ENCODE measurements around the gene PLA2G4E. TPM values are rescaled to one million over a fixed set of nuclear protein-coding genes. Genes with fewer than 3 reads are reported as not detected.

Gene PLA2G4E
- total RNA-seq (not detected in 2 replicates), polyA plus RNA-seq (not detected in 2 replicates), polyA minus RNA-seq (ENCODE audit: low replicate concordance) (not detected in 2 replicates)
- polyA plus RNA-seq (2012) = not detected in 2 replicates

GRCh38 chr15:42020713-42021273 lies at the start of gene PLA2G4E:
Gene PLA2G4E, minus strand, starts transcription at chr15:42021042. Its CDS starts 12 bp downstream, at chr15:42021030.
- Histone ChIP-seq H3K79me2 (ENCODE audit: control insufficient read depth, insufficient read depth, low read length) (no peaks in the 10 kb centered on the region), H3K36me3 (ENCODE audit: control insufficient read depth, insufficient read depth, low read length) (no peaks in the 10 kb centered on the region)
- DNase-seq (ENCODE audit: low read depth in 2 of 2) = no peak

GRCh38 chr15:42070279-42070975 lies 49.6 kb upstream of the PLA2G4E start:
- H3K9me3 ChIP-seq (ENCODE audit: control insufficient read depth, insufficient read depth, low read depth, low read length) = no peaks in the 10 kb centered on the region
- no peak for DNase-seq (ENCODE audit: low read depth in 2 of 2)
- no peaks in the 10 kb centered on the region for H3K4me1 ChIP-seq (ENCODE audit: control insufficient read depth, extremely low read depth, insufficient read depth, low read length)
- no peak overlapping the region for H3K27ac ChIP-seq (ENCODE audit: insufficient read depth, low read length)
- H3K36me3 ChIP-seq (ENCODE audit: control insufficient read depth, insufficient read depth, low read length) = no peaks in the 10 kb centered on the region
- H3K4me3 ChIP-seq (replicated peaks in 1 of 4; ENCODE audit: control extremely low read depth in 1 of 4, insufficient read depth in 1 of 4, low read depth in 3 of 4, low read length in 4 of 4) = no peak overlapping the region
- no peak overlapping the region for H3K4me2 ChIP-seq (ENCODE audit: extremely low read depth, insufficient read depth, low read length)
- TF ChIP-seq EZH2 (IDR thresholded peaks at IDR 0.05; ENCODE audit: low read length, missing control alignments) = no peak
- TF ChIP-seq CTCF (conservative IDR thresholded peaks at IDR 0.05 in 1 of 2, IDR thresholded peaks at IDR 0.05 in 1 of 2; ENCODE audit: low read depth in 1 of 2, low read length in 2 of 2) = no peak
- H4K20me1 ChIP-seq (ENCODE audit: control insufficient read depth, extremely low read depth, insufficient read depth, low read length) = no peaks in the 10 kb centered on the region
- no peak overlapping the region for H2AFZ ChIP-seq (ENCODE audit: low read length)
- no peaks in the 10 kb centered on the region for H3K79me2 ChIP-seq (ENCODE audit: control insufficient read depth, insufficient read depth, low read length)
- no peak overlapping the region for H3K9ac ChIP-seq (ENCODE audit: insufficient read depth, low read length)
- peaks cover 6% of the 10 kb centered on the region for H3K27me3 ChIP-seq (ENCODE audit: control insufficient read depth, insufficient read depth, low read length)

More at GRCh38 chr15:42020713-42021273, at the start of gene PLA2G4E:
- TF ChIP-seq CTCF (conservative IDR thresholded peaks at IDR 0.05 in 1 of 2, IDR thresholded peaks at IDR 0.05 in 1 of 2; ENCODE audit: low read depth in 1 of 2, low read length in 2 of 2) (no peak), EZH2 (IDR thresholded peaks at IDR 0.05; ENCODE audit: low read length, missing control alignments) (no peak)
- Histone ChIP-seq H3K4me3 (replicated peaks in 1 of 4; ENCODE audit: control extremely low read depth in 1 of 4, insufficient read depth in 1 of 4, low read depth in 3 of 4, low read length in 4 of 4) (no peak within 1 kb of the TSS), H3K4me2 (ENCODE audit: extremely low read depth, insufficient read depth, low read length) (no peak within 1 kb of the TSS), H3K9ac (ENCODE audit: insufficient read depth, low read length) (no peak within 1 kb of the TSS), H2AFZ (ENCODE audit: low read length) (no peak within 1 kb of the TSS), H3K4me1 (ENCODE audit: control insufficient read depth, extremely low read depth, insufficient read depth, low read length) (no peaks in the 10 kb centered on the region), H4K20me1 (ENCODE audit: control insufficient read depth, extremely low read depth, insufficient read depth, low read length) (no peaks in the 10 kb centered on the region), H3K27me3 (ENCODE audit: control insufficient read depth, insufficient read depth, low read length) (peaks cover 18% of the 10 kb centered on the region), H3K27ac (ENCODE audit: insufficient read depth, low read length) (no peak within 1 kb of the TSS), H3K9me3 (ENCODE audit: control insufficient read depth, insufficient read depth, low read depth, low read length) (no peaks in the 10 kb centered on the region)

GRCh38 chr15:42069496-42070278 lies 48.8 kb upstream of the PLA2G4E start:
- Histone ChIP-seq H3K9me3 (ENCODE audit: control insufficient read depth, insufficient read depth, low read depth, low read length) (no peaks in the 10 kb centered on the region), H3K27me3 (ENCODE audit: control insufficient read depth, insufficient read depth, low read length) (peaks cover 11% of the 10 kb centered on the region), H3K36me3 (ENCODE audit: control insufficient read depth, insufficient read depth, low read length) (no peaks in the 10 kb centered on the region), H3K9ac (ENCODE audit: insufficient read depth, low read length) (no peak overlapping the region), H4K20me1 (ENCODE audit: control insufficient read depth, extremely low read depth, insufficient read depth, low read length) (no peaks in the 10 kb centered on the region), H3K4me3 (replicated peaks in 1 of 4; ENCODE audit: control extremely low read depth in 1 of 4, insufficient read depth in 1 of 4, low read depth in 3 of 4, low read length in 4 of 4) (no peak overlapping the region), H3K79me2 (ENCODE audit: control insufficient read depth, insufficient read depth, low read length) (no peaks in the 10 kb centered on the region), H2AFZ (ENCODE audit: low read length) (no peak overlapping the region), H3K4me1 (ENCODE audit: control insufficient read depth, extremely low read depth, insufficient read depth, low read length) (no peaks in the 10 kb centered on the region), H3K27ac (ENCODE audit: insufficient read depth, low read length) (no peak overlapping the region), H3K4me2 (ENCODE audit: extremely low read depth, insufficient read depth, low read length) (no peak overlapping the region)
- TF ChIP-seq EZH2 (IDR thresholded peaks at IDR 0.05; ENCODE audit: low read length, missing control alignments) (no peak), CTCF (conservative IDR thresholded peaks at IDR 0.05 in 1 of 2, IDR thresholded peaks at IDR 0.05 in 1 of 2; ENCODE audit: low read depth in 1 of 2, low read length in 2 of 2) (no peak)
- DNase-seq (ENCODE audit: low read depth in 2 of 2) = no peak

Measured in fibroblast of lung (primary cell).